IPS-18c (cell line): ENCODE measurements around the gene LCNL1.
"Not testable (repeated sequence)": the region's sequence is repeated elsewhere in the genome, so short reads cannot be mapped to it uniquely, and the experiment has no call there.

Experiments used
- H3K4me3 ChIP-seq: 2 replicates; pipeline ENCODE4 v1.7.0; 2013; ENCODE audit warnings: low read depth, mild to moderate bottlenecking, low read length, moderate library complexity; ENCODE audit not compliant: insufficient read depth
- H3K9me3 ChIP-seq: one replicate; pipeline ENCODE4 v1.6.1; 2013; ENCODE audit warnings: mild to moderate bottlenecking, low read length, moderate library complexity; ENCODE audit not compliant: control insufficient read depth, insufficient read depth

LCNL1 gene

GRCh38 chr9:137021979-137022661, 39.3 kb downstream of the LCNL1 start:
- no peak overlapping the region for H3K4me3 ChIP-seq
- no peaks in the 10 kb centered on the region for H3K9me3 ChIP-seq

- Histone ChIP-seq H3K4me3 (no peak overlapping the region), H3K9me3 (no peaks in the 10 kb centered on the region)
Observed at GRCh38 chr9:137022662-137023008, 39.8 kb downstream of the LCNL1 start.

GRCh38 chr9:137023157-137023556, 40.4 kb downstream of the LCNL1 start:
- H3K9me3 ChIP-seq = no peaks in the 10 kb centered on the region
- H3K4me3 ChIP-seq = no peak overlapping the region

- H3K9me3 ChIP-seq = no peaks in the 10 kb centered on the region
- no peak overlapping the region for H3K4me3 ChIP-seq
Observed at GRCh38 chr9:137023583-137023991, 40.8 kb downstream of the LCNL1 start.

- H3K9me3 ChIP-seq = no peaks in the 10 kb centered on the region
- H3K4me3 ChIP-seq = no peak overlapping the region
Observed at GRCh38 chr9:137025517-137025966, 42.7 kb downstream of the LCNL1 start.

- H3K4me3 ChIP-seq = no peak overlapping the region
- H3K9me3 ChIP-seq = no peaks in the 10 kb centered on the region
Observed at GRCh38 chr9:137026384-137026783, 43.6 kb downstream of the LCNL1 start.

- Histone ChIP-seq H3K9me3 (no peaks in the 10 kb centered on the region), H3K4me3 (no peak overlapping the region)
Observed at GRCh38 chr9:137026828-137027227, 44.0 kb downstream of the LCNL1 start.

GRCh38 chr9:137027369-137028262, 44.8 kb downstream of the LCNL1 start, which contains the start of gene ABCA2:
ABCA2 (minus strand) TSS chr9:137028237; CDS start chr9:137028140, 97 bp downstream.
- Histone ChIP-seq H3K9me3 (no peaks in the 10 kb centered on the region), H3K4me3 (peak within 1 kb of the TSS; percentile 71)

GRCh38 chr9:137028263-137029057, 45.7 kb downstream of the LCNL1 start:
- Histone ChIP-seq H3K4me3 (peak overlapping the region; percentile 71), H3K9me3 (no peaks in the 10 kb centered on the region)

GRCh38 chr9:137029058-137029936, 46.5 kb downstream of the LCNL1 start:
- Histone ChIP-seq H3K9me3 (no peaks in the 10 kb centered on the region), H3K4me3 (peak overlapping the region; percentile 71; the same call in 1 of the 2 replicates)

- H3K4me3 ChIP-seq = no peak overlapping the region
Observed at GRCh38 chr9:137030006-137030405, 47.2 kb downstream of the LCNL1 start.

GRCh38 chr9:137030538-137031527, 48.0 kb downstream of the LCNL1 start:
- no peaks in the 10 kb centered on the region for H3K9me3 ChIP-seq
- H3K4me3 ChIP-seq = no peak overlapping the region

More at GRCh38 chr9:137030006-137030405, 47.2 kb downstream of the LCNL1 start:
- no peaks in the 10 kb centered on the region for H3K9me3 ChIP-seq

- Histone ChIP-seq H3K4me3 (no peak within 1 kb of the TSS), H3K9me3 (no peaks in the 10 kb centered on the region)
Observed at GRCh38 chr9:137031904-137032640, 49.3 kb downstream of the LCNL1 start, which contains the start of gene FUT7. FUT7 (minus strand) TSS chr9:137032088; CDS start chr9:137031991, 97 bp downstream.

GRCh38 chr9:137032858-137033257, 50.1 kb downstream of the LCNL1 start:
- H3K4me3 ChIP-seq = no peak overlapping the region
- no peaks in the 10 kb centered on the region for H3K9me3 ChIP-seq

- H3K4me3 ChIP-seq, H3K9me3 ChIP-seq: not testable (repeated sequence)
Observed at GRCh38 chr9:137033481-137033880, 50.7 kb downstream of the LCNL1 start.
